ENCODE measurements around the gene NUP210L. TPM values are rescaled to one million over a fixed set of nuclear protein-coding genes. Genes with fewer than 3 reads are reported as not detected.
A peak's percentile ranks its signal among the peaks of the same experiment; 100 is the strongest.

NUP210L gene
- total and polyA plus RNA-seq, 2 of the 13 experiments (the other 11 are each of a cell fraction or from before 2014, with no cell fraction given): not detected

GRCh38 chr1:153953859-153954365 is 201.0 kb downstream of the NUP210L start (continued):
- TF ChIP-seq LRRFIP1 (CRISPR knock-in tag; conservative IDR thresholded peaks at IDR 0.05): no peak
- no peak for TF ChIP-seq AFF4 (CRISPR knock-in tag; IDR thresholded peaks at IDR 0.05)
- peak; percentile 72 for TF ChIP-seq ZBTB7B (CRISPR knock-in tag; IDR thresholded peaks at IDR 0.05)
- no peak for TF ChIP-seq BCLAF1 (IDR thresholded peaks at IDR 0.05)
- no peak; the same call in 1 of the 2 replicates for TF ChIP-seq SP2 (CRISPR knock-in tag; IDR thresholded peaks at IDR 0.05)
- no peak for TF ChIP-seq TSC22D2 (CRISPR knock-in tag; IDR thresholded peaks at IDR 0.05; ENCODE audit: borderline replicate concordance)
- no peak for TF ChIP-seq ZNF362 (CRISPR knock-in tag; IDR thresholded peaks at IDR 0.05; ENCODE audit: borderline replicate concordance)
- peak; percentile 94 for TF ChIP-seq SP5 (CRISPR knock-in tag; IDR thresholded peaks at IDR 0.05; ENCODE audit: borderline replicate concordance, low read depth)
- TF ChIP-seq DNMT3B (CRISPR knock-in tag; conservative IDR thresholded peaks at IDR 0.05): no peak
- TF ChIP-seq, protein P1, sequence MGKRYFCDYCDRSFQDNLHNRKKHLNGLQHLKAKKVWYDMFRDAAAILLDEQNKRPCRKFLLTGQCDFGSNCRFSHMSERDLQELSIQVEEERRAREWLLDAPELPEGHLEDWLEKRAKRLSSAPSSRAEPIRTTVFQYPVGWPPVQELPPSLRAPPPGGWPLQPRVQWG (CRISPR knock-in tag; IDR thresholded peaks at IDR 0.05; ENCODE audit: borderline replicate concordance, low read depth): no peak
- TF ChIP-seq ZNF747 (CRISPR knock-in tag; IDR thresholded peaks at IDR 0.05; ENCODE audit: borderline replicate concordance): no peak
- TF ChIP-seq ATF3 (CRISPR knock-in tag; IDR thresholded peaks at IDR 0.05): no peak
- TF ChIP-seq SOX5 (CRISPR knock-in tag; IDR thresholded peaks at IDR 0.05; ENCODE audit: borderline replicate concordance): peak; percentile 54
- no peak for TF ChIP-seq SATB2 (CRISPR knock-in tag; IDR thresholded peaks at IDR 0.05)
- 0 out of 2 replicates have a peak, but pooled peaks have one; percentile 48 for TF ChIP-seq MIER2 (CRISPR knock-in tag; IDR thresholded peaks at IDR 0.05)
- no peak for TF ChIP-seq ZNF569 (CRISPR knock-in tag; IDR thresholded peaks at IDR 0.05; ENCODE audit: borderline replicate concordance)
- no peak for TF ChIP-seq TOE1 (CRISPR knock-in tag; IDR thresholded peaks at IDR 0.05)
- TF ChIP-seq ZNF136 (CRISPR knock-in tag; IDR thresholded peaks at IDR 0.05; ENCODE audit: low read depth): no peak

All from HepG2 (cell line).